GM12865 (cell line): ENCODE data around the gene PRM3.

Experiments
- DNase-seq: peaks from one replicate; pipeline ENCODE4 v3.0.0; 2010; ENCODE audit warnings: low read depth
- H3K4me3 ChIP-seq: 2 replicates; pipeline ENCODE4 v1.5.1; 2011; ENCODE audit warnings: mild to moderate bottlenecking, low read depth, low read length, control low read depth
- CTCF ChIP-seq: IDR thresholded peaks from 2 replicates; pipeline ENCODE4 v1.5.1; 2011; ENCODE audit warnings: low read length, control low read depth, low read depth, inconsistent platforms; ENCODE audit not compliant: insufficient read depth; ENCODE audit errors: missing control alignments

The PRM3 gene

GRCh38 chr16:11233727-11234376 lies 39.6 kb downstream of the PRM3 start:
- TF ChIP-seq CTCF: no peak
- no peak overlapping the region for H3K4me3 ChIP-seq
- no peak for DNase-seq

- peak; percentile 88 for DNase-seq
- peak overlapping the region; percentile 43 for H3K4me3 ChIP-seq
- TF ChIP-seq CTCF: no peak
Measured at GRCh38 chr16:11232852-11233726, 40.3 kb downstream of the PRM3 start.

DNA sequence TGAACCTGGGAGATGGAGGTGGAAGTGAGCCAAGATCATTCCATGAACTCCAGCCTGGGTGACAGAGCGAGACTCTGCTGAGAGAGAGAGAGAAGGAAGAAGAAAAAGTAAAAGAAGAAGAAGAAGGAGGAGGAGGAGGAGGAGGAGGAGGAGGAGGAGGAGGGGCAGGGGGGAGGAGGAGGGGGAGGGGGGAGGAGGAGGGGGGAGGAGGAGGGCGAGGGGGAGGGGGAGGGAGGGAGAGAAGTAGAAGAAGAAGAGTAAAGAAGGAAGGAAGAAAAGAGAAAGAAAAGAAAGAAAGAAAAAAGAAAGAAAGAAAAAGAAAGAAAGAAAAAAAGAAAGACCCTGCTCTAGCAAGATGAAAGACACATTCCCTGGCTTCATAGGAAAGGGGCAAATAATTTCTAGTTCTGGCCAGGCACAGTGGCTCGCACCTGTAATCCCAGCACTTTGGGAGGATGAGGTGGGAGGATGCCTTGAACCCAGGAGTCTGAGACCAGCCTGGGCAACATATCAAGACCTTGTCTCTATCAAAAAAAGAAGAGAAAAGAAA lies 41.1 kb downstream of the PRM3 start:
- no peak for DNase-seq
- H3K4me3 ChIP-seq: peak overlapping the region; percentile 43; the same call in 1 of the 2 replicates
- no peak for TF ChIP-seq CTCF

GRCh38 chr16:11231367-11231970 lies 42.0 kb downstream of the PRM3 start:
- H3K4me3 ChIP-seq: no peak overlapping the region
- TF ChIP-seq CTCF: no peak
- no peak for DNase-seq

DNA sequence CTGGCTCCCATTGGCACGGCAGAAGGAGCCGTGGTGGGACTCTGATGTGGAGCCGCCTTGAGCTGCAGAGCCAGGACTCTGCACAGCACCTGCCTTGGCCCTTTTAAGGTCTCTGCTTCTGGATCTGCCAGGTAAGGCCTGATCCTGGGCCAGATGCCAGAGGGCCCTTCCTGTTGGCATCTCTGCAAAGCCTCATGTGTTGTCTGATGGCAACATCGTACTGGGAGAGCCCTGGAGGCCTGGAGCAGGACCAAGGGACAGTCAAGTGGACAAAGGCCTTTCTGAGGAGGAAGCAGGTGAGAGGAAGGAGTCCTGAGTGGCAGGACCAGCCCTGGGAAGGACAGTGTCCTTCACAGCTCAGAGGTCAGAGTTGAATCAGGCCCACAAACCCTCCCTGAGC lies 43.5 kb downstream of the PRM3 start:
- TF ChIP-seq CTCF: no peak
- DNase-seq: no peak
- H3K4me3 ChIP-seq: no peak overlapping the region

DNA sequence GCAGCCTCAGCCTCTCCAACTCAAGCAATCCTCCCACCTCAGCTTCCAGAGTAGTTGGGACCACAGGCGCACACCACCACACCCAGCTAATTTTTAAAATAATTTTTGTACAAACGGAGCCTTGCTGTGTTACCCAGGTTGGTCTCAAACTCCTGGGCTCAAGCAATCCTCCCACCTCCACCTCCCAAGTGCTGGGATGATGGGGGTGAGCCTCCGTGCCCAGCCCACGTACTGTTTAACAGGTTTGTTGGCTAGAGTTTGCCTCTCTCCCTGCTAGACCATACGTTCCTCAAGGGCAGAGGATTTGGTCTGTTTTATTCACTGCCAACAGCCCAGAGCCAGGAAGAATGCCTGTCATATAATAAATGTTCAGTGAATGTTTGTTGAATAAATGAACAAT lies 44.0 kb downstream of the PRM3 start:
- TF ChIP-seq CTCF: no peak
- DNase-seq: no peak
- H3K4me3 ChIP-seq: no peak overlapping the region
